ENCODE data around the gene MFSD12.
"Not testable (repeated sequence)": the region's sequence is repeated elsewhere in the genome, so short reads cannot be mapped to it uniquely, and the experiment has no call there.

MFSD12 gene

DNA sequence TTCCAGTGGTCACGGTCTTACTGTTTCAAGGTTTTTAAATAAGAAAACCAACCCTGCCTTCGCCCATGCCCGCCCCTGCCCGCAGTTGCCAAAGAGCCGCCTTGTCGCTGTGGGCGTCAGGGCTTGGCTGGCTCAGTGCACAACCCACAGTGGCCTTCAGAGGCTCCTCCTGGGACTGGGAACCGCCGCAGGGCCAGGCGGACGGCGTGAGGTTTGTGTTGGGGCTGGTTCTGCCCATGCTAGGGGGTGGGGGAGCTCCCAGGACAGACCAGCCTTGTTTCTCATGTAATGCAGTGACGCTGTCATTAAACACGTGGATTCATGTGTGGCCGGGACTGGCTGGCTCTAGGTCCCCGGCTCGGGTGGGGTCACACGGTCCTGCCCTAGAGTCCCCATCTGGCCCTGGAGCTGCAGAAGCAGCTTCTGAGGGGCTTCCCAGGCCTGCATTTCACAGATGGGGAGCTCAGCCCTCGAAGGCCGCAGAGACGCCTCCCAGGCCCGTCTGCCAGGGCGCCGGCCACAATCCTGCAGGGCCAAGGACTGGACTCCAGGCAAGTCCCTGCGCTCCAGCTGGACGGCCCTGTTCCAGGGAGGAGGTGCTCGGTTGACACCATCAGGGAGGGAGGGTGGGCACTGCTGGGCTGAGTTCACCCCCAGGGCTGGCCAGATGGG lies 20.8 kb downstream of the MFSD12 start:
- no peak for DNase-seq

DNA sequence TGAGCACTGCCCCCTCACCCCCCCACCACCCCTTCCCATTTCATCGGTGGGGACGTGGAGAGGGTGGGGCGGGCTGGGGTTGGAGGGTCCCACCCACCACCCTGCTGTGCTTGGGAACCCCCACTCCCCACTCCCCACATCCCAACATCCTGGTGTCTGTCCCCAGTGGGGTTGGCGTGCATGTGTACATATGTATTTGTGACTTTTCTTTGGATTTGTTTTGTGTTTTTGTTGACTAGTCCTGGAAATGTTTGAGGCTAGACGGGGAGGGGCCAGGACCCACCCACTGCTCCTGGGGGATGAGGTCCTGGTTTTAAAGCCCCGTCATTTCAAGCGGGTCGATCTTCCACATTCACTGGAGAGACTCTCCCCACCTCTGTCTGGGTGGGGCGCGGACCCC lies 21.4 kb downstream of the MFSD12 start:
- no peak for DNase-seq

DNA sequence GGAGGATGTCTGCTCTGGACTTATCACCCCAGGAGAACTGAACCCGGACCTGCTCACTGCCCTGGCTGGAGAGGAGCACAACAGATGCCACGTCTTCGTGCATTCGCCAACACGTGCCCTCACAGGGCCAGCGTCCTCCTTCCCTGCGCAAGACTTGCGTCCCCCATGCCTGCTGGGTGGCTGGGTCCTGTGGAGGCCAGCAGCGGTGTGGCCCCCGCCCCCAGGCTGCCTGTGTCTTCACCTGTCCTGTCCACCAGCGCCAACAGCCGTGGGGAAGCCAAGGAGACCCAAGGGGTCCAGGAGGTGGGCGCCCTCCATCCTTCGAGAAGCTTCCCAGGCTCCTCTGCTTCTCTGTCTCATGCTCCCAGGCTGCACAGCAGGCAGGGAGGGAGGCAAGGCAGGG lies 21.8 kb downstream of the MFSD12 start:
- no peak for DNase-seq

DNA sequence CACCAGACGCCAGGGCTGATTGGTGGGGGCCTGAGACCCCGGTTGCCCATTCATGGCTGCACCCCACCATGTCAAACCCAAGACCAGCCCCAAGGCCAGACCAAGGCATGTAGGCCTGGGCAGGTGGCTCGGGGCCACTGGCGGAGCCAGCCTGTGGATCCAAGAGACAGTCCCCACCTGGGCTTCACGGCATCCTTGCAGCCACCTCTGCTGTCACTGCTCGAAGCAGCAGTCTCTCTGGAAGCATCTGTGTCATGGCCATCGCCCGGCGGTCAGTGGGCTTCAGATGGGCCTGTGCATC lies 22.2 kb downstream of the MFSD12 start:
- DNase-seq, result no peak

DNA sequence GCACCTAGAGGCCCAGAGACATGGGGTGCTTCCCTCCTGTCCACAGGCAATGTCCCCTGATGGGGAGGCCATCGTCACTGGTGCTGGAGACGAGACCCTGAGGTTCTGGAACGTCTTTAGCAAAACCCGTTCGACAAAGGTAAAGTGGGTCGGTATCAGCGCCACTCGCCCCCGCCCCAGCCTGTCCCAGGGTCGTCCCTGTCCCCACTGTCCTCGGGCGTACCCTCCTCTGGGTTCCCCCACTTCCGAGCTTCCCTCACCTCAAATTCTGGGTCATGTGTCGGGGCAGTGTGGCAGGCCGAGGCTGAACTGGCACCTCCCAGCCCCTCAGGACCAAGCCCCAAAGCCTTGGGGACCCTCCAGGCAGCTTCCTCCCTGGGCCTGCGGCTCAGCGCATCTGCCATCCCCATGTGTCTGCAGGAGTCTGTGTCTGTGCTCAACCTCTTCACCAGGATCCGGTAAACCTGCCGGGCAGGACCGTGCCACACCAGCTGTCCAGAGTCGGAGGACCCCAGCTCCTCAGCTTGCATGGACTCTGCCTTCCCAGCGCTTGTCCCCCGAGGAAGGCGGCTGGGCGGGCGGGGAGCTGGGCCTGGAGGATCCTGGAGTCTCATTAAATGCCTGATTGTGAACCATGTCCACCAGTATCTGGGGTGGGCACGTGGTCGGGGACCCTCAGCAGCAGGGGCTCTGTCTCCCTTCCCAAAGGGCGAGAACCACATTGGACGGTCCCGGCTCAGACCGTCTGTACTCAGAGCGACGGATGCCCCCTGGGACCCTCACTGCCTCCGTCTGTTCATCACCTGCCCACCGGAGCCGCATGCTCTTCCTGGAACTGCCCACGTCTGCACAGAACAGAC lies 22.8 kb downstream of the MFSD12 start:
- DNase-seq, result no peak

DNA sequence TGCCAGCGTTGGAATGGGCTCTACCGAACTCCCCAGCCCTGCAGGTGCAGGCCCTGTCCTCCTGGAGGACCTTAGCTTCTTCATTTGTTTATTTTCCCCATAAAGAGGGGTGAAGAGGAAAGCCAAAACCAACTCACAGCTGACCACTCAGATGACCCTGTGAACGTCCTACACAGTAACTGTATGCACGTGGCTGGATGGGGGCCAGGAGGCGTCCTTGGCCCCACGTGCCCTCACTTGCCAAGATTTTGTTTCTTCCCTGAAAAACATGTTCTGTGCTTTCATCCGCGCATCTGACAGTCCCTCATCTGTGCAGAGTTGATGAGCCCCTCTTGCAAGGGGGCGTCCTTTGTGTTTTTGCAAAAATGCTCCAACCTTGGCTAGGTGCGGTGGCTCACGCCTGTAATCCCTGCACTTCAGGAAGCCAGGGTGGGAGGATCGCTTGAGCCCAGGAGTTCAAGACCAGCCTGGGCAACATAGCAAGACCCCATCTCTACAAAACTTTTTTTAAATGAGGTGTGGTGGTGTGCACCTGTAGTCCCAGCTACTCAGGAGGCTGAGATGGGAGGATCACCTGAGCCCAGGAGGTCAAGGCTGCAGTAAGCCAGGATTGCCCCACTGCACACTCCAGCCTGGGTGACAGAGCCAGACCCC lies 23.7 kb downstream of the MFSD12 start:
- no peak for DNase-seq

DNA sequence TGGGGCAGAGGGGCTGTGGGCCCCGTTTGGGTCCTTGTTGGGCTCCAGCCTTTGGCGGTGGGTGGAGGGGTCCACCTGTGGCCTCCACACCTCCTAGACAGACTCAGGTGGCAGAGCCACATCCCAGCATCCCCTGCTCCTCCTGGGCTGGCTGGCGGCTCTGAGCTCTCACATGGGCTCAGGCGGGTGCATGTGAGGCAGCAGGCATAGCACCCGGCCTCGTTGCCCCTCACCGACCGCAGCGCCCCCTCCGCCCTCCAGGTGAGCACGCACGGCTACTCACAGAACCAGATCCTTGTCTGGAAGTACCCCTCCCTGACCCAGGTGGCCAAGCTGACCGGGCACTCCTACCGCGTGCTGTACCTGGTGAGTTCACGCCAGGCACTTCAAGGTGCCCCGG lies 24.4 kb downstream of the MFSD12 start:
- DNase-seq, result no peak

DNA sequence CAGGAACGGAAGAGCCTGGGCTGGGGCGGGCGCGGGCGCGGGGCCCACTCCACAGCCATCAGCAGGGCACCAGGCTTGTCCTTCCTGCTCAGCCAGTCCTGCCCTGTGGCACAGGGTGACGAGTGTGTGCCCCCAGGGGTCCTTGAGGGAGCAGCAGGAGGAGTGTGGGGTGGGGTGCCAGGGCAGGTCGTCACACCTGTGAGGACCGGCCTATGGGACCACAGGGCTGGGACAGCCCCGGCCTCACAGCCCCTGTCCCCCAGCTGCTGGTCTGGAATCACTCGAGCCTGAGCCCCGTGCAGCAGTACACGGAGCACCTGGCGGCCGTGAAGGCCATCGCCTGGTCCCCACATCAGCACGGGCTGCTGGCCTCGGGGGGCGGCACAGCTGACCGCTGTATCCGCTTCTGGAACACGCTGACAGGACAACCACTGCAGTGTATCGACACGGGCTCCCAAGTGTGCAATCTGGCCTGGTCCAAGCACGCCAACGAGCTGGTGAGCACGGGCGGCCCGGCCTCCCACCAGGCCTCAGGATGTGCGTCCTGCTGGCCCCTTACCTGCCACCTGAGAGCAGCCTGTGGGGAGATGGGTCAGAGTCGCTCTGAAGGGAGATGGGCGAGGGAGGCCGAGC lies 25.1 kb downstream of the MFSD12 start:
- no peak for DNase-seq

DNA sequence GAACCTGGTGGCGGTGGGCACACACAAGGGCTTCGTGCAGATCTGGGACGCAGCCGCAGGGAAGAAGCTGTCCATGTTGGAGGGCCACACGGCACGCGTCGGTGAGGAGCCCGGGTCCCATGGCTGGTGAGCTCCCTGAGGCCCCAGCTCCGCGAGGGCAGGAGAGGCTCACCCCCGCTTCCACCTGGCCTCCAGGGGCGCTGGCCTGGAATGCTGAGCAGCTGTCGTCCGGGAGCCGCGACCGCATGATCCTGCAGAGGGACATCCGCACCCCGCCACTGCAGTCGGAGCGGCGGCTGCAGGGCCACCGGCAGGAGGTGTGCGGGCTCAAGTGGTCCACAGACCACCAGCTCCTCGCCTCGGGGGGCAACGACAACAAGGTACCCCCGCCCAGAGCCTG lies 25.7 kb downstream of the MFSD12 start:
- no peak for DNase-seq

DNA sequence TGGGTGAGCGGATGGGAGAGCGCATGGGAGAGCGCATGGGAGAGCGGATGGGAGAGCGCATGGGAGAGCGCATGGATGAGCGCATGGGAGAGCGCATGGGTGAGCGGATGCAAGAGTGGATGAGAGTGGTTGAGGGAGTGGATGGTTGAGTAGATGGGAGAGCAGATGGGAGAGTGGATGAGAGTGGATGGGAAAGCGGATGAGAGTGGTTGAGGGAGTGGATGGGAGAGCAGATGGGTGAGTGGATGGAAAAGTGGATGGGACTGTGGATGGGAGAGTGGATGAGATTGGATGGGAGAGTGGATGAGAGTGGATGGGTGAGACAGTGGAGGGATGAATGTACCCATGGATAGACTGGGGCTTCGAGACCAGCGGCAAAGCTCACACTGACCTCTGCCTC lies 27.0 kb downstream of the MFSD12 start:
- no peak for DNase-seq

DNA sequence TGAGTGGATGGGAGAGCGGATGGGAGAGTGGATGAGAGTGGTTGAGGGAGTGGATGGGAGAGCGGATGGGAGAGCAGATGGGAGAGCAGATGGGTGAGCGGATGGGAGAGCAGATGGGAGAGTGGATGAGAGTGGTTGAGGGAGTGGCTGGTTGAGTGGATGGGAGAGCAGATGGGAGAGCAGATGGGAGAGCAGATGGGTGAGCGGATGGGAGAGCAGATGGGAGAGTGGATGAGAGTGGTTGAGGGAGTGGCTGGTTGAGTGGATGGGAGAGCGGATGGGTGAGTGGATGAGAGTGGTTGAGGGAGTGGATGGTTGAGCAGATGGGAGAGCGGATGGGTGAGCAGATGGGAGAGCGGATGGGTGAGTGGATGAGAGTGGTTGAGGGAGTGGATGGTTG lies 28.1 kb downstream of the MFSD12 start:
- not testable (repeated sequence) for DNase-seq

DNA sequence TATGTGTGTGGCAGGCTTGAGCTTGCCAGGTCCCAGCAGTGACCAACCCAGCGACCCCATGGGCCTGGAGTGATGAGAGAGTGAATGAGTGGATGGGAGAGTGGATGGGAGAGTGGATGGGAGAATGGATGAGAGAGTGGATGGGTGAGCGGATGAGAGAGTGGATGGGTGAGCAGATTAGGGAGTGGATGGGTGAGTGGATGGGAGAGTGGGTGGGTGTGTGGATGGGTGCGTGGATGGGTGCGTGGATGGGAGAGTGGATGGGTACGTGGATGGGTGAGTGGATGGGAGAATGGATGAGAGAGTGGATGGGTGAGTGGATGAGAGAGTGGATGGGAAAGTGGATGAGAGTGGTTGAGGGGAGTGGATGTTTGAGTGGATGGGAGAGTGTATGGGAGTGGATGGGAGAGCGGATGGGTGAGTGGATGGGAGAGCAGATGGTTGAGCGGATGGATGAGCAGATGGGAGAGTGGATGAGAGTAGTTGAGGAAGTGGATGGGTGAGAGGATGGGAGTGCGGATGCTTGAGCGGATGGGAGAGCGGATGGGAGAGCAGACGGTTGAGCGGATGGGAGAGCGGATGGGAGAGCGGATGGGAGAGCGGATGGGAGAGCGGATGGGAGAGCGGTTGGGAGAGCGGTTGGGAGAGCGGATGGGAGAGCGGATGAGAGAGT lies 28.7 kb downstream of the MFSD12 start:
- no peak for DNase-seq

DNA sequence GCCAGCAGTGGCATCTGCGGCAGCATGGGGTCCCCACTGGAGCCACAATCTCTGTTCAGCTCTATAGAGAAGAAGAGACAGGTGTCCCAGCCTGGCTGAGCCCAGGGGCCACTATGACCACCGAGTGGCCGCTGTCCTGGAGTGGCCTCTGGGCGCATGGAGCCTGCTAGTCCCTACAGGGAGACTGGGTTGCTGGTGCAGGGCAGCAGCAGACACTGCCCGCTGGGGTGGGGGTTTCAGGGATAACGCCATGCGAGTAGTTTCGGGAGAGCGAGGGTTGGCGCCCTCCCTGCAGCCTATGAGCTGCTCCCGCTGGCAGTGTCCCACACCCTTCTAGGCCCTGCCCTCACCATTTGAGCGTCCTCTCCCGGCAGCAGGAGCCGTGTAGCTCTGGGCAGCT lies 29.3 kb downstream of the MFSD12 start:
- no peak for DNase-seq

DNA sequence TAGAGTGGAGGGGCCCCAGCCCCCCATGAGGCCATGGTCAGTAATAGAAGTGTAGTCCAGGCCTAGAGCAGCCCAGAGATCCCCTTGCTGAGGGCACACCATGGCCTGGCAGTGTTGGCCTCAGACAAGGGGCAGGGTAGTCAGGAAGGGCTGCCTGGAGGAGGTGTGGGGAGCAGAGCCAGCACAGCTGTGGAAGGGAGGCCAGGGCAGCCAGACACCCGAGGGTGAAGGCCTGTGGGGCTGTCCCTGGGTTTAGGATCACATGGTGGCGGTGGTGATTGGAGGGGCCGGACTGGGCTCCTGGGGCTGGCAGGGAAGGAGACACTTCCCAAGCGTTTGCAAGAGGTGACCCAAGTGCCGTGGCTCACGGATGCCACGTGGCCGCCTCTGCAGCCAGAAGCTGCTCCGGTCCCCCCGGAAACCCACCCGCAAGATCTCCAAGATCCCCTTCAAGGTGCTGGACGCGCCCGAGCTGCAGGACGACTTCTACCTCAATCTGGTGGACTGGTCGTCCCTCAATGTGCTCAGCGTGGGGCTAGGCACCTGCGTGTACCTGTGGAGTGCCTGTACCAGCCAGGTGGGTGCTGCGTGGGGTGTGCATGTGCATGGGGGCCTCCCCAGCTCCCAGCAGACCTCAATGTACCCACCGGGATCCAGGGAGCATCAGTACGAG lies 30.0 kb downstream of the MFSD12 start:
- DNase-seq, result no peak

DNA sequence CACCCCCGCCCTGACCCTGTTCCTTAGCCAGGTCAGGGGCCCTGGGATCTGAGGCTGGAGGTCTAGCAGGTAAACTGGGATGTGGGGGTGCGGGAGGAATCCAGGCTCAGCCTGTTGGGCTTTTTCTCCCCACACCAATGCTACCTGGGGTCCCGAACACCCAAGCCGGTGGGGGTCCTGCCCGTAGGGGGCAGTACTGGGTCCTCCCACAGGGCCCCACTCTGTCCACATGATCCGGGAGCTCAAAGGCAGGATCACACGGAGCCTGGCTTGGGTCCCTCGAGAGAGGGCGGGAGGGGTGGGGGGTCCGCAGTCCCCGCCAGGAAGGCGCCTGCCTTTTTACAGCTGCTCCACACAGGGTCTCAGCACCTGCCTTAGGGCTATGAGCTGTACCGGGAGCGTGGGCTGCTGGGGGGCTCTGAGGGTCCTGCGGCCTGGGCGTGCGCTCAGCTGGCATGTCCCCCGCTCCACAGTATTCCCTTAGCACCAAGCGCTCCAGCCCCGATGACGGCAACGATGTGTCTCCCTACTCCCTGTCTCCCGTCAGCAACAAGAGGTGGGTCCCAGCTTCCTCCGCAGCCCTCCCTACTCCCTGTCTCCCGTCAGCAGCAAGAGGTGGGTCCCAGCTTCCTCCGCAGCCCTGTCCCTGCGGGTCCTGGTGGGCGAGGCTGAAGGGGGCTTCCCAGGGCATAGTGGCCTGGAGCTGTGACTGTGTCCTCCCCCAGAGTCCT lies 30.7 kb downstream of the MFSD12 start:
- no peak for DNase-seq

DNA sequence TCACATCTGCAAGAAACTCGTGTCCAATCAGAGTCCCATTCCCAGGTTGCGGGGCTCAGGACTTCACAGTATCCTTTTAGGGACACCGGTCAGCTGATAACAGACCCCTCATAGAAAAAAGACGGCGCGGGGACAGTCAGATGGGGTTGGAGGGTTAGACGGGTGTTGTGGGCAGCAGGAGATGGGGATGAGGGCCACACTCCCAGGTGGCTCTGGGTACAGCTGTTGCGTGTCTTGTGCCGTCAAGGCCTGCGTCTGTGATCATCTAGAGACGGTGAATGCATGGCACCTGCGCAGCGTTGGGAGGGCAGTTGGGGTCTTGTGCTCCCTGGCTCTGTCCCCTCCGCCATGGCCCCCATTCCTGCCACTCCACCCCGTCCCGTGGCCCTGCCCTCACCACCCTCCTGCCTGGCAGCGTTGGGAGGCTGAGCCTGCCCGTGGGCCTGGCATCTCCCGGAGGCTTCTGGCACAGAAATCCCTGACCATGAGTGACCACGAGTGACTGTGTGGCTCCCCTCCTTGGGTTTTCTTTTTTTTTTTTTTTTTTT lies 32.4 kb downstream of the MFSD12 start:
- no peak for DNase-seq

DNA sequence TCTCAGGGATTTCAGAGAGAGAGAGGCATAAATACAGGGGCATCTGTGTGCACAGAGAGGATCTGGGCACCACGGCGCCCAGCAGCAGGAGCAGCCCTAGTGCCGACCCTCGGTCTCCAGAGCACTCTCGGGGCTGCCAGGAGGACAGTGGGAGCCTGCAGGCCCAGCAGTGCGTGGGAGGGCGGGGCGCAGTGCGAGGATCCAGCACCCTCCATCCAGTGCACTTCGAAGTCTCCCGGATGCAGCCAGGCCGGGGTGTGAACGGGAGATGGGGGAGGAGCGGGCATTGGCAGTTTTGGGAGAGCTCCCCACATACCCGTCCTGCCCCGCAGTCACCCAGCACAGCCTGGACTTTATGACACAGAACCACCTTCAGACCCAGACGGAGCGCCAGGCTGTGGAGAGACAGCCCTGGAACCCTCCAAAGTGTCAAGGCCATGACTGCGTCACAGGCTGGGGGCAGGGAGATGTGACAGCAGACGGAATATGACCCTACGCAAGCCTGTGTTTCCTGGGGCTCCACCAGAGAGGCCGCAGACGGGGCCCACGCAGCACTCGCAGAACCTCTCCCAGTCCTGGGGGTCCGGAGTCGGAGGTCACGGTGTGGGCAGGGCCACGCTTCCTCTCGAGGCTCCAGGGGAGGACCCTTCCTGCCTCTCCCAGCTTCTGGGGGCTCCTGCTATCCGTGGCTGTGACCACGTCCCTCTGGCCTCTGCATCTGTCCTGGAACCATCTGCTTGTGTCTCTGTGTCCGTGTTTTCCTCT lies 33.1 kb downstream of the MFSD12 start:
- no peak for DNase-seq

DNA sequence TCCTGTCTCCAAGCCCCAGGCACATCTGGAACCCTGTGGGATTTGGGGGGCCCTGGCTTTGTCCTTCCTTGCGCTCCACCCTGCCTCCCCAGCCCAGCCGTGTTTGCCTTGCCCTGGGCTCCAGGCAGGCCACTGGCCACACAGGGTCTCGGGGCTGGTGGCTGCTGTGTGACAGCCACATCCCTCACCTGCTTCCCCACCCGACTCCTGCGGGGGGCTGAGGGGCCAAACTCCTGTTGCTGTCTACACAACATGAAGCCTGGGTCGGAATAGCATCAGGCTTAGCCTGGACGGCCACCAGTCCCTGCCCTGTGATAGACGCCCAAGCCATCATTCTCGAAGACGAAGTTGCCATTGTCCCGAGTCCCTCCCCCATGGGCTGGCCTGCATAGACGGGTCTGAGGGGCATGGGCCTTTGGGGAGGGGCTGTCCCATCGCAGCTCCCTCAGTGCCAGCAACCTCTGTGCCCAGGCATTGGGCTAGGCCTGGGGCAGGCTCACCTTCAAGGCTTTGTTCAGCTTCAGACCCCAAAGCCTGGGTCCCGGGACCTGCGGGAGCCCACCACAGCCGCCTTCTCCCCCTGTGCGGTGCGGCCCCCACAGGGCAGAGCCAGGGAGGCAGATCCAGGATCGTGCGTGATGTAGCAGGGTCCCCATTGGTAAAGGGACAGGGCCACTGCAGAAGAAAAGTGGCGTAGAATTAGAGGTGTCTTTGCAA lies 33.9 kb downstream of the MFSD12 start:
- no peak for DNase-seq

DNA sequence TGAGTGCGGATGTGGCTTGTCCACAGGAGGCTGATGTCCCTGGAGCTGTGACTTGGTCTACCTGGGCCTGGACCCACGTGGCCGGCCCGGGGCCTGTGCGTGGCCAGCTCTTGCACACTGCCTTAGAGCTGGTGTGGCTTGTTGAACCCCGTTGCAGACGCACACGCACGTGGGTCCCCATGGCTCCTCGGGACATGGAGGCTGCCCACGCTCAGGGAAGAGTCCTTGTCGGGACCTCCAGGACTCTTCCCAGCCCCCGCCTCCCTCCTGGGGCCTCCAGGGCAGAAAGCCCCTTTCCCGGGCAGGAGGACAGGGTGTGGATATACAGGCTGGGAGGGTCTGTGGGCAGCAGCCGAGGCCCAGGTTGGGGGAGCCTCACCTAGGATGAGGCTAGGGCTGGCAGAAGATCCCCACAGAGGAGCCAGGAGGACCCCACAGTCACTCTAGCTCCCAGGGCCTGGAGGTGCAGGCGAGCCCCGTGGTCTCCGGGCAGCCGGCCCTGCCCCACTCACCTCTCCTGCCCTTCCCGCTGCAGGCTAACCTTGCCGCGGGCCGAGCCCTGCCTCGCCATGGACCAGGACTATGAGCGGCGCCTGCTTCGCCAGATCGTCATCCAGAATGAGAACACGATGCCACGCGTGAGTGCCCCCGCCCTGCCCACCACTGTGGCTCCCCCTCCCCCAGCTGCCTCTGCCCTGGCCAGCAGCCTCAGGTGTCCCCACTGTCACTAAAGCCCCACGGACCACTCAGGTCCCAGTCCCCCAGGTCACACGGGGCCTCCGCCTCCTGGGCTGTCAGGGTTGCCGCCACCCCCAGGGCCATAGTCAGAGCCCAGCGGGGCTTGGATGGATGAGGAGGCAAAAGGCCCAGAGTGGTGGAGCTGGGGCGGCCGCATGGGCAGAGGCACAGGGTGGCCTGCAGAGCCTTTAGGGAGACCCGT lies 34.7 kb downstream of the MFSD12 start:
- no peak for DNase-seq
